Measurements from ENCODE around the gene WDR83.
A peak's percentile ranks its signal among the peaks of the same experiment; 100 is the strongest.
"Not testable (repeated sequence)": the region's sequence is repeated elsewhere in the genome, so short reads cannot be mapped to it uniquely, and the experiment has no call there.

The WDR83 gene

GRCh38 chr19:12666265-12667048, at the start of gene WDR83, which contains the start of gene MAN2B1:
Gene WDR83 (plus strand): TSS chr19:12666807. CDS start chr19:12669791, 2,984 bp downstream.
Gene MAN2B1 (minus strand): TSS chr19:12666742. CDS start chr19:12666701, 41 bp downstream.
- peak; percentile 80 for DNase-seq

- DNase-seq = no peak
Observed at GRCh38 chr19:12617646-12618045, 49.0 kb upstream of the WDR83 start.

- not testable (repeated sequence) for DNase-seq
Observed at GRCh38 chr19:12621253-12622024, 45.2 kb upstream of the WDR83 start.

DNA sequence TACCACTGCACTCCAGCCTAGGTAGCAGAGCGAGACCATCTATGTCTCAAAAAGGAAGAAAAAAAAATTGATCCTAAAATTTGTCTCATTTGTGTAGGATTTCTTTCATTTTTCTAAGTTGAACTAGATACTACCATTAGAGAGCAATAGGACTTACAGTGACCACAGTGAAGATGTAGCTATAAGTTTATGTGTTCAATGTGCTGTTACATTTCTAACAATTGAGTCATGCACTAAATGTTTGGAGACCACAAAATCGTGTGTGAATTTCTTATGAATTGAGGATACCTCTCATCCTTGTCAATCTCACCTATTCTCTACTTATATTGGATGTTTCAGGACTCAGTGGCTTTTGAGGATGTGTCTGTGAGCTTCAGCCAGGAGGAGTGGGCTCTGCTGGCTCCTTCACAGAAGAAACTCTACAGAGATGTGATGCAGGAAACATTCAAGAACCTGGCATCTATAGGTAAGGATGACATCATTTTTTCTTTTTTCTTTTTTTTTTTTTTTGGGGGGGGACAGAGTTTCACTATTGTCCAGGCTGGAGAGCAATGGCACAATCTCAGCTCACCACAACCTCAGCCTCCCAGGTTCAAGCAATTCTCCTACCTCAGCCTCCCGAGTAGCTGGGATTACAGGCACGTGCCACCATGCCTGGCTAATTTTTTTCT, 43.1 kb upstream of the WDR83 start:
- DNase-seq = no peak

DNA sequence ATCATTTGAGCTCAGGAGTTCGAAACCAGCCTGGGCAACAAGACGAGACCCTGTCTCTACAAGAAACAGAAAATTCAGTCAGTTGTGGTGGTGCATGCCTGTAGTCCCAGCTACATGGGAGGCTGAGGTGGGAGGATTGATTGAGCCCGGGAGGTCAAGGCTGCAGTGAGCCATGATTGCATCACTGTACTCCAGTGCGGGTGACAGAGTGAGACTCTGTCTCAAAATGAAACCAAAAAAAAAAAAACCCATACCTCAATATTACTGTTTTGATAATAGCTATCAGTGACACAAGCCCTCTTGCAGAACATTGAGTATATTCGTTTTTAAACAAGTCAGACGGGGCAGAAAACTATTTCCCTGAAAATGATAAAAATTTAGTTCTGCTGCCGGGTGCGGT, 39.6 kb upstream of the WDR83 start:
- no peak for DNase-seq

DNA sequence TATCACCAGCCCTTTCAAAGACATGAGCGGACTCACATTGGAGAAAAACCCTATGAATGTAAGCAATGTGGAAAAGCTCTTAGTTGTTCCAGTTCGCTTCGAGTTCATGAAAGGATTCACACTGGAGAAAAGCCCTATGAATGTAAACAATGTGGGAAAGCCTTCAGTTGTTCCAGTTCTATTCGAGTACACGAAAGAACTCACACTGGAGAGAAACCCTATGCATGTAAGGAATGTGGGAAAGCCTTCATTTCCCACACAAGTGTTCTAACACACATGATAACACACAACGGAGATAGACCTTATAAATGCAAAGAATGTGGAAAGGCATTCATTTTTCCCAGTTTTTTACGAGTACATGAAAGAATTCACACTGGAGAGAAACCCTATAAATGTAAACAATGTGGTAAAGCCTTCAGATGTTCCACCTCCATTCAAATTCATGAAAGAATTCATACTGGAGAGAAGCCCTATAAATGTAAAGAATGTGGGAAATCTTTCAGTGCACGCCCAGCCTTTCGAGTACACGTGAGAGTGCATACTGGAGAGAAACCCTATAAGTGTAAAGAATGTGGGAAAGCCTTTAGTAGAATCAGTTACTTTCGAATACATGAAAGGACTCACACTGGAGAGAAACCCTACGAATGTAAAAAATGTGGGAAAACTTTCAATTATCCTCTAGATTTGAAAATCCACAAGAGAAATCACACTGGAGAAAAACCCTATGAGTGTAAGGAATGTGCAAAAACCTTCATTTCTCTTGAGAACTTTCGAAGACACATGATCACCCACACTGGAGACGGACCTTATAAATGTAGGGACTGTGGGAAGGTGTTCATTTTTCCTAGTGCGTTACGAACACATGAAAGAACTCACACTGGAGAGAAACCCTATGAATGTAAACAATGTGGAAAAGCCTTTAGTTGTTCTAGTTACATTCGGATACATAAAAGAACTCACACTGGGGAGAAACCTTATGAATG, 38.3 kb upstream of the WDR83 start:
- DNase-seq = no peak

- no peak for DNase-seq
Observed at GRCh38 chr19:12629215-12629614, 37.4 kb upstream of the WDR83 start.

- no peak for DNase-seq
Observed at GRCh38 chr19:12636631-12637030, 30.0 kb upstream of the WDR83 start.

GRCh38 chr19:12638611-12639182, 27.9 kb upstream of the WDR83 start:
- DNase-seq = no peak

- peak; percentile 64 for DNase-seq
Observed at GRCh38 chr19:12639901-12640613, 26.6 kb upstream of the WDR83 start.

- no peak for DNase-seq
Observed at GRCh38 chr19:12641456-12641855, 25.2 kb upstream of the WDR83 start.

GRCh38 chr19:12642506-12642905, 24.1 kb upstream of the WDR83 start:
- no peak for DNase-seq

GRCh38 chr19:12643716-12644115, 22.9 kb upstream of the WDR83 start:
- not testable (repeated sequence) for DNase-seq

DNA sequence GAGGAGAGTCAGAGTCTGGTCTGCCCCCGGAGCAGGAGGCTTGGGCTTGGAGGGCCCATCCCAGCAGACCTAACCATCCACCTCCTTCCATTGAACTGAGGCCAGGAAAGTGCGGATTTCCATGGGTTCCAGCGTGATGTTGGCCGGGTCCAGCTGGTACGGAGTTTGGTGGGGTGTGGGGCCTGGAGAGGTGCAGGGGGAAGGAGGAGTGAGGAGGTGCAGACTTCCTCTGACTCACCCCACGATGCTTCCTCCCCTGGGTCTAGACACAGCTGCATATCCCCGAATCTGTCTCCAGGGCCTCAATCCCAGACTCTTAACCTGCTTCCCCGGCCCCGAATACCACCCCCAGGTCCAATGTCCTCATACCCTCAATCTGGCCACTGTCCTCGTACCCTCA, 20.1 kb upstream of the WDR83 start:
- DNase-seq = no peak

DNA sequence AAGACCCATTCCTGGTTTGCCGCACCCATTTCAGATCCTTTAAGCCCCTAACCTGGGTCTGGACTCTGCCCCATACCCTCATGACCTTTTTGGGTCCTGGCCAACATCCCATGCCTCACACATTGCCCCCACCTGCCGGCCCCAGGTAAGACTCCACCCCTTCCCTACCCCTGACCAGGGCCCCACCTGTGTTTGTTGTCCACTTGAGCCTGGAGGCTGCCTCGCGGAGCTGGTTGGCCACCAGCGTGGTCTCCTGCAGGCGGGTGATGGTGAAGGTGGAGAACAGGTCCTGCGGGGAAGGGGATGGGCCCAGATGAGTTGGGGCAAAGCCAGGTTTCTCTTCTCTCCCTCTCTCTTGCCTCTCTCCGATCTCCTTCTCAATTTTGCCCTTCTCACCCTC, 19.6 kb upstream of the WDR83 start:
- DNase-seq = no peak

DNA sequence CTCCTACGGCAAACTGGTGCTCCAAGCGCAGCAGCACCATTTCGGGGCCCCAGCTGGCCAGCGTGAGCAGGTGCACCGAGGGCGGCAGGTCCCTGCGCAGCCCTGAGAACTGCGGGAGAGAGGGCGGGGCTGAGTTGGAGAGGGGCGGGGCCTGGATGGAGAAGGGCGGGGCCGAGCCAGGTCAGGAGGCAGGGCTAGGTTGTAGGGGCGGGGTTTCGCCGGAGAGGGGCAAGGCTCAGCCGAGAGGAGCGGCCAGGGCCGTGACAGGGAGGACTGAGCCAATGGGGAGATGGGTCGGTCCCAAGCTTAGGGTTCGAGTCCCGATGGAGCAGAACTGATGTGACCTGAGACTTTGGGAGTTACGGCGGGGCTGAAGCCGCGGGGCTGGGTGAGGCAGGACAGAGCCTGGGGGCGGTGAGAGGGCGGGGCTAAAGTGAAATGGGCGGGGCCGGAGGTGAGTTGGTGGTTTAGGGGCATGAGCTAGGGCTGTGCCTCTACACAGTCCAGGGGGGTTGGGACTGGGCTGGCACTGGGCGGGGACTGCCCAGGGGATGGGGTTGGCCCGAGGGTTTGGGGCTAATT, 19.0 kb upstream of the WDR83 start:
- peak; percentile 26 for DNase-seq

GRCh38 chr19:12648088-12648487, 18.5 kb upstream of the WDR83 start:
- no peak for DNase-seq

- no peak for DNase-seq
Observed at GRCh38 chr19:12649941-12650340, 16.7 kb upstream of the WDR83 start.

- DNase-seq = no peak
Observed at GRCh38 chr19:12652219-12652618, 14.4 kb upstream of the WDR83 start.

DNA sequence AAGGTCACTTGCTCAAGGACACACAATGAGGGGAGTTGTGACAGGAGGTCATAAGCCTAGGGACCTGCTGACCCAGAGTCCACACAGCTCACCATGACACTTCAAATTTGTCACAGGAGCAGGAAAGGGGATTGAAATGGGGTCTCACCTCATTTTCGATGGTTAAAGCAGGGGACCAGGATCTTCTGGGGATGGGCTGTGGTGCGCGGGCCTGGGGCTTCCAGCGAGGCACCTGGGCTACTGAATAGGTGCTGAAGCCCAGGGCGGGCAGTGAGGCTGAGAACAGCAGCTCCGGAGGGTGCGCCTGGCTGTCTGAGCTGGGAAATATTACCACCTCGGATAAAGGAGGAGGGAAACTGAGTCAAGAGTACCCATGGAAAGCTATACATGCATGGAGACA, 11.1 kb upstream of the WDR83 start:
- no peak for DNase-seq
